Measurements from ENCODE around the gene GABRR1.

- no peak for TF ChIP-seq PATZ1 (CRISPR knock-in tag; IDR thresholded peaks at IDR 0.05; ENCODE audit: borderline replicate concordance)
- no peak for TF ChIP-seq ARNTL (CRISPR knock-in tag; IDR thresholded peaks at IDR 0.05; ENCODE audit: borderline replicate concordance, low read depth)
- no peak for TF ChIP-seq RARB (CRISPR knock-in tag; IDR thresholded peaks at IDR 0.05)
- no peak for TF ChIP-seq BACH2 (CRISPR knock-in tag; IDR thresholded peaks at IDR 0.05; ENCODE audit: borderline replicate concordance)
- no peak for TF ChIP-seq CSDC2 (CRISPR knock-in tag; IDR thresholded peaks at IDR 0.05)
Observed at GRCh38 chr6:89140347-89141156, 76.6 kb downstream of the GABRR1 start.
